Stimulated activated CD4-positive, alpha-beta T cell treated with anti-CD3 and anti-CD28 coated beads, TNF-alpha, amount 100 ng/mL, for 24 hours (primary cell): ENCODE data around the gene ERICH6B.

Experiments
- DNase-seq, 3 experiments: peaks; one replicate each; pipeline ENCODE4 v3.0.0-alpha.2; 2020; ENCODE audit warnings: low read depth in 3 of 3

The ERICH6B gene

DNA sequence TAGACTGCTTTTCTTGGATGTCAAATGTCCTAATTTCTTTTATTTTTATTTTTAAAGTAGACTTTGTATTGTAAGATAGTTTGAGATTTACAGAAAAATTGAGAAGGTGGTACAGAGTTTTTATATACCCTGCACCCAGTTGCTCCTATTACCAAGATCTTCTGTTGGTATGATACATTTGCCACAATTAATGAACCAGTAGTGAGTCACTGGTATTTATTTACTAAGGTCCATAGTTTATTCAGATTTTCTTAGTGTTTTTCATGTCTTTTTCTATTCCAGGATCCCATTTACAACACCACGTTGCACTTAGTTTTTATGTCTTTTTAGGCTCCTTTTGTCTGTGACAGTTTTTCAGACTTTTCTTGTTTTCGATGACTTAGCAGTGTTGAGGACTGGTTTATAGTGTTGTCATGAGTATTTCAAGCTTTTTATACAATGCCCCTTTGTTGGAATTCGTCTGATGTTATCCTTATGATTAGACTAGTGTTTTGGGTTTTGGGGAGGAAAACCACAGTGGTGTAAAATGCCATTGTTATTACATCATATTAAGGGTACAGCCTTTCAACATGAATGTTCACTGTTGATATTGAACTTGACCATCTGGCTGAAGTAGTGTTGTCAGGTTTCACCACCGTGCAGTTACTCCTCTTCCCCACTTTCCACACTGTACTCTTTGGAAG lies 114.9 kb downstream of the ERICH6B start:
- no peak for DNase-seq

DNA sequence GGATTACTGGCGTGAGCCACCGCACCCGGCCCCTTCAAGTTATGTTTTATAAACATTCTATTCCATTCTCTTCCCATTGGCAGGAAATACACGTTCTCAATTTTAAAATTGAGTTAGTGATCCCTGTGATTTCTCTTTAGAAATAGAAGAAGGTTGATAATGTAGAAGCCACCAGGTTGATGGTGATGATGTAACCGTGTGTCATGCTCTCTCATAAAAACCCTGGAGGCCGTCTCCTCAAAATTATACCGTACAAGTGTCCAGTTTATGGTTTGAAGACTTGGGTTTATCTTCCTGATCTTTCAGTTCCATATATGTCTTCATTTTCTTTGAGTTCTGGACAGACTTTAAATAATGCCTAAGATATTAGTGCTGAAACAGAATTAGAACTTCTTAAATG lies 118.6 kb downstream of the ERICH6B start:
- DNase-seq, result no peak

DNA sequence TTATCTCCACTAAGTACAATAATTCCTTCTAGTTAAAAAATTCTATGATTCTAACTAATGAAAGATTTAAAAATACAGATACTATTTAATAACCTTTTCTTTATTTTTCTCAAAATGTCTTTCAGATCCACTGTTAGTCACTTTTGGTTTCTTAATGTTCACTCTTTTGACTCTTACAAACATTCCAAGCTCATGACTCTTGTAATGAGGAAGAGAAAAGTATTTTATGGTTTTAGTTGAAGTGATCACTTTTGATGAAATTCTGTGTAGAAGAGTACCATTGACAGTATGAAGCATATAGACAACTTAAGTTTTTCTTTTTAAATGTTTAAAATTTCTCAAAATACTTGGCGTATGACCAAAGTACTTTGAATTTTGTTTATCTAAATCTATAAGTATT lies 123.0 kb downstream of the ERICH6B start:
- no peak for DNase-seq
